Vagina (tissue), 2 donors: ENCODE results near the gene MINDY4. TPM values are rescaled to one million over a fixed set of nuclear protein-coding genes. Genes with fewer than 3 reads are reported as not detected.

Source experiments
- DNase-seq, 2 donors: peaks; one replicate each; pipeline ENCODE4 v3.0.0-alpha.2; 2017; ENCODE audit errors: extremely low spot score in 2 of 2
- H3K27ac ChIP-seq: fragments of 200-600 bp; sonication (generic); one replicate; pipeline ENCODE4 v1.5.1; 2019
- H3K27me3 ChIP-seq: fragments of 200-600 bp; sonication (generic); one replicate; pipeline ENCODE4 v1.5.1; 2019
- H3K36me3 ChIP-seq, 2 donors: fragments of 200-600 bp; sonication (generic); one replicate each; pipeline ENCODE4 v1.5.1; 2017 to 2019
- H3K4me1 ChIP-seq: fragments of 200-600 bp; sonication (generic); one replicate; pipeline ENCODE4 v1.5.1; 2019
- H3K4me3 ChIP-seq, 2 donors: fragments of 200-600 bp; sonication (generic); 1 replicate in 1 of 2; 2 replicates in 1 of 2; pipeline ENCODE4 v1.5.1; 2016 to 2019
- H3K9me3 ChIP-seq: fragments of 200-600 bp; sonication (generic); one replicate; pipeline ENCODE4 v1.5.1; 2019
- CTCF ChIP-seq, 3 experiments: fragments of 450-650 bp in 2 of 3; fragments of 200-600 bp in 1 of 3; sonication (generic) in 1 of 3; IDR thresholded peaks; one replicate each; pipeline ENCODE4 v1.5.1; 2017 to 2019; ENCODE audit warnings: antibody characterized with exemption in 3 of 3, mild to moderate bottlenecking in 2 of 3, moderate library complexity in 2 of 3
- POLR2A ChIP-seq, 2 donors: fragments of 450-650 bp; IDR thresholded peaks; one replicate each; pipeline ENCODE4 v1.6.1; 2017; ENCODE audit warnings: antibody characterized with exemption in 2 of 2, mild to moderate bottlenecking in 2 of 2, moderate library complexity in 2 of 2
- POLR2AphosphoS5 ChIP-seq, 2 donors: sonication (generic); formaldehyde crosslinking; IDR thresholded peaks; one replicate each; pipeline ENCODE4 v1.9.0; 2017; ENCODE audit warnings: antibody characterized with exemption in 2 of 2, mild to moderate bottlenecking in 2 of 2, low read depth in 1 of 2; ENCODE audit not compliant: insufficient read depth in 1 of 2
- intact Hi-C: fragments of 100-400 bp; cut with DNase I; formaldehyde crosslinking; loops from one replicate; pipeline ENCODE4 v1.15.1; 2023
- total RNA-seq: library from RNA; depleted of rRNA; stranded (reverse); fragments of >200 nt; gene quantifications from one replicate; pipeline ENCODE4 v1.2.3, GENCODE V29; 2016

MINDY4 gene
- total RNA-seq, 1 donor from 2014 or later, result 10.3 TPM

GRCh38 chr7:30900053-30900452, 128.8 kb downstream of the MINDY4 start:
- Histone ChIP-seq H3K9me3 (no peaks in the 10 kb centered on the region), H3K4me3 (no peak overlapping the region), H3K27me3 (no peaks in the 10 kb centered on the region), H3K4me1 (peaks cover 16% of the 10 kb centered on the region), H3K27ac (peak overlapping the region; percentile 15), H3K36me3 (no peaks in the 10 kb centered on the region)
- DNase-seq, result no peak
- intact Hi-C loops, result no loop called here
- TF ChIP-seq POLR2AphosphoS5 (IDR thresholded peaks at IDR 0.05; ENCODE audit: insufficient read depth in 1 of 2, low read depth in 1 of 2), result no peak
- TF ChIP-seq POLR2A (IDR thresholded peaks at IDR 0.05), result no peak
- no peak for TF ChIP-seq CTCF (IDR thresholded peaks at IDR 0.05)

GRCh38 chr7:30900803-30901362, 129.7 kb downstream of the MINDY4 start:
- peak overlapping the region; percentile 15 for H3K27ac ChIP-seq
- H3K9me3 ChIP-seq, result no peaks in the 10 kb centered on the region
- TF ChIP-seq CTCF (IDR thresholded peaks at IDR 0.05) (no peak), POLR2AphosphoS5 (IDR thresholded peaks at IDR 0.05; ENCODE audit: insufficient read depth in 1 of 2, low read depth in 1 of 2) (no peak), POLR2A (IDR thresholded peaks at IDR 0.05) (no peak)
- no peak for DNase-seq
- intact Hi-C loops, result no loop called here
- no peaks in the 10 kb centered on the region for H3K36me3 ChIP-seq
- H3K27me3 ChIP-seq, result no peaks in the 10 kb centered on the region
- peaks cover 22% of the 10 kb centered on the region for H3K4me1 ChIP-seq
- no peak overlapping the region for H3K4me3 ChIP-seq

GRCh38 chr7:30901856-30902255, 130.6 kb downstream of the MINDY4 start:
- intact Hi-C loops, result no loop called here
- no peak for TF ChIP-seq POLR2A (IDR thresholded peaks at IDR 0.05)
- no peak for TF ChIP-seq POLR2AphosphoS5 (IDR thresholded peaks at IDR 0.05; ENCODE audit: insufficient read depth in 1 of 2, low read depth in 1 of 2)
- no peak for TF ChIP-seq CTCF (IDR thresholded peaks at IDR 0.05)
- Histone ChIP-seq H3K4me1 (peaks cover 27% of the 10 kb centered on the region), H3K27me3 (no peaks in the 10 kb centered on the region), H3K9me3 (no peaks in the 10 kb centered on the region), H3K4me3 (no peak overlapping the region), H3K36me3 (no peaks in the 10 kb centered on the region), H3K27ac (no peak overlapping the region)
- no peak for DNase-seq

GRCh38 chr7:30902466-30902865, 131.2 kb downstream of the MINDY4 start:
- Histone ChIP-seq H3K36me3 (no peaks in the 10 kb centered on the region), H3K4me1 (peaks cover 27% of the 10 kb centered on the region), H3K4me3 (no peak overlapping the region), H3K27ac (no peak overlapping the region), H3K27me3 (no peaks in the 10 kb centered on the region), H3K9me3 (no peaks in the 10 kb centered on the region)
- intact Hi-C loops, result no loop called here
- no peak for DNase-seq
- TF ChIP-seq POLR2AphosphoS5 (IDR thresholded peaks at IDR 0.05; ENCODE audit: insufficient read depth in 1 of 2, low read depth in 1 of 2) (no peak), POLR2A (IDR thresholded peaks at IDR 0.05) (no peak), CTCF (IDR thresholded peaks at IDR 0.05) (no peak)

- no peak overlapping the region for H3K4me3 ChIP-seq
- H3K36me3 ChIP-seq, result no peaks in the 10 kb centered on the region
- no peak for DNase-seq
- no peaks in the 10 kb centered on the region for H3K9me3 ChIP-seq
- intact Hi-C loops, result no loop called here
- TF ChIP-seq CTCF (IDR thresholded peaks at IDR 0.05), result no peak
- no peak for TF ChIP-seq POLR2AphosphoS5 (IDR thresholded peaks at IDR 0.05; ENCODE audit: insufficient read depth in 1 of 2, low read depth in 1 of 2)
- TF ChIP-seq POLR2A (IDR thresholded peaks at IDR 0.05), result no peak
- H3K27ac ChIP-seq, result no peak overlapping the region
- no peaks in the 10 kb centered on the region for H3K27me3 ChIP-seq
- H3K4me1 ChIP-seq, result peaks cover 27% of the 10 kb centered on the region
Measured at GRCh38 chr7:30903146-30903545, 131.9 kb downstream of the MINDY4 start.
